Mesendoderm (in vitro differentiated cells): ENCODE measurements around the gene MLH1.

Source experiments
- DNase-seq: peaks from one replicate; pipeline ENCODE4 v3.0.0; 2013
- H2AK5ac ChIP-seq: 2 replicates; pipeline ENCODE4 v1.6.1; 2013; ENCODE audit warnings: low read length, inconsistent platforms
- H2BK120ac ChIP-seq: 2 replicates; pipeline ENCODE4 v1.6.1; 2013; ENCODE audit warnings: low read depth, mild to moderate bottlenecking, low read length, moderate library complexity, mixed read lengths
- H2BK15ac ChIP-seq: replicated peaks from 2 replicates; pipeline ENCODE4 v1.6.1; 2013; ENCODE audit warnings: low read depth, mild to moderate bottlenecking, moderate library complexity
- H2BK5ac ChIP-seq: 2 replicates; pipeline ENCODE4 v1.6.1; 2013; ENCODE audit warnings: low read length, inconsistent platforms
- H3K18ac ChIP-seq: 2 replicates; pipeline ENCODE4 v1.6.1; 2013; ENCODE audit warnings: mild to moderate bottlenecking, low read length, mixed read lengths
- H3K23ac ChIP-seq: one replicate; pipeline ENCODE4 v1.6.1; 2013; ENCODE audit warnings: low read length
- H3K27ac ChIP-seq: 2 replicates; pipeline ENCODE4 v1.5.1; 2013; ENCODE audit warnings: low read depth, mild to moderate bottlenecking, inconsistent platforms, low read length, moderate library complexity
- H3K27me3 ChIP-seq: 2 replicates; pipeline ENCODE4 v1.6.1; 2013; ENCODE audit warnings: low read length, control low read depth, mild to moderate bottlenecking, inconsistent platforms; ENCODE audit not compliant: insufficient read depth, poor library complexity
- H3K36me3 ChIP-seq: 2 replicates; pipeline ENCODE4 v1.6.1; 2013; ENCODE audit warnings: low read length, inconsistent platforms; ENCODE audit not compliant: control insufficient read depth, insufficient read depth
- H3K4ac ChIP-seq: one replicate; pipeline ENCODE4 v1.6.1; 2013; ENCODE audit warnings: low read depth, mild to moderate bottlenecking, low read length, moderate library complexity
- H3K4me1 ChIP-seq: 2 replicates; pipeline ENCODE4 v1.6.1; 2013; ENCODE audit warnings: low read depth, low read length, inconsistent platforms; ENCODE audit not compliant: control insufficient read depth
- H3K4me2 ChIP-seq: 2 replicates; pipeline ENCODE4 v1.6.1; 2013; ENCODE audit warnings: low read length
- H3K4me3 ChIP-seq: 2 replicates; pipeline ENCODE4 v1.5.1; 2013; ENCODE audit warnings: mild to moderate bottlenecking, low read length
- H3K56ac ChIP-seq: one replicate; pipeline ENCODE4 v1.6.1; 2013; ENCODE audit warnings: low read length
- H3K79me1 ChIP-seq: 2 replicates; pipeline ENCODE4 v1.6.1; 2013; ENCODE audit warnings: low read length, inconsistent platforms
- H3K79me2 ChIP-seq: 2 replicates; pipeline ENCODE4 v1.6.1; 2013; ENCODE audit warnings: mild to moderate bottlenecking, low read length; ENCODE audit not compliant: control insufficient read depth, insufficient read depth
- H3K9ac ChIP-seq: 2 replicates; pipeline ENCODE4 v1.6.1; 2013; ENCODE audit warnings: low read length, inconsistent platforms
- H4K5ac ChIP-seq: one replicate; pipeline ENCODE4 v1.6.1; 2013; ENCODE audit warnings: low read length
- H4K8ac ChIP-seq: one replicate; pipeline ENCODE4 v1.6.1; 2013; ENCODE audit warnings: low read depth, mild to moderate bottlenecking, control low read depth, low read length, moderate library complexity
- WGBS: extraction: QIAGEN DNeasy Blood & Tissue Kit; methylation state at CpG from one replicate; pipeline ENCODE4 v1.1.7; 2013; ENCODE audit warnings: low lambda C conversion rate, missing lambda C conversion rate; ENCODE audit not compliant: insufficient coverage; ENCODE audit errors: extremely low coverage; 5-methylcytosine and 5-hydroxymethylcytosine counted together

The MLH1 gene

DNA sequence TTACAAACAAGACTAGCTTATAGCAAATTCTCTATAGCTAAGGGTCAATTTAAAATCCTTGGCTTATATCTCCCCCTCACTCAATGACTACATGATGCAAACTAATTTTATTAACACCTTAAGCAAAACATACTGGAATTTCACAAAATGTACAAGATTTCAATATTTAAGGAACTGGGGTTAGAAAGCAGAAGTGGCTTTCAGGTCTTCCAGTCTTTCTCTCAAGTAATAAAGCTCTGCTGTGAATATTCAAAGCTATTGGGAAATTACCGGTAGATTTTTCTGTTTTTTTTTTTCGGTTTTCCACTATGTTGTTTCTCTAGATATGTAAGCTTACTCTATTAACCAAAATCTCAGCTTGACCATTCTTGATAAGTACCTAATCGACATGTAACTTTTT is 4.3 kb upstream of the MLH1 start:
- no peak overlapping the region for H3K56ac ChIP-seq
- H3K23ac ChIP-seq: no peak overlapping the region
- H2AK5ac ChIP-seq: no peak overlapping the region
- H2BK120ac ChIP-seq: no peak overlapping the region
- WGBS: no CpG with 5 or more reads among the region's 3 CpGs
- H3K4me3 ChIP-seq: no peak overlapping the region
- H3K4me2 ChIP-seq: no peak overlapping the region
- no peak overlapping the region for H4K5ac ChIP-seq
- DNase-seq: no peak
- peaks cover 7% of the 10 kb centered on the region for H3K79me1 ChIP-seq
- H3K36me3 ChIP-seq: peaks cover 3% of the 10 kb centered on the region
- H2BK15ac ChIP-seq: no peak overlapping the region
- H3K9ac ChIP-seq: no peak overlapping the region
- no peak overlapping the region for H4K8ac ChIP-seq
- no peak overlapping the region for H3K18ac ChIP-seq
- peaks cover 11% of the 10 kb centered on the region for H3K4me1 ChIP-seq
- H3K27me3 ChIP-seq: no peaks in the 10 kb centered on the region
- peaks cover 29% of the 10 kb centered on the region for H3K79me2 ChIP-seq
- no peak overlapping the region for H3K27ac ChIP-seq
- no peak overlapping the region for H3K4ac ChIP-seq
- no peak overlapping the region for H2BK5ac ChIP-seq

DNA sequence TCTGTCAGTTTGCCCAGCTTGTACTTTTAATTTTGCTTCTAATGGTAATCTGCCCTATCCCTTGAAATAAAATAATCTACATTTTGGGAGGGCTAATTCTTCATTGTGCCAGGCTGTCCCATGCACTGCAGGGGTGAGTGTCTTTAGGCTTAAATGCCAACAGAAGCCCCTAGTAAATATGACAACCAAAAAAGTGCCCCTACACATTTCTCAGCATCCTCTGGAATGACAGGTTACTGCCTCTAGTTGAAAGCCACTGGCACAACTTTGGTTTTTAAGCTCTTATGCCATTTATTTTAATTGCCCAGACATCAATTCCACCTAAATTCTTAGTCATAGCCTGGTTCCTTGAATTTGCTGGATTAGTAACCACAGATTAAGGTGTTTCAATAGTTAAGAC is 3.8 kb upstream of the MLH1 start:
- Histone ChIP-seq H3K9ac (no peak overlapping the region), H3K79me2 (peaks cover 33% of the 10 kb centered on the region), H3K4ac (no peak overlapping the region), H2BK5ac (no peak overlapping the region), H2BK15ac (no peak overlapping the region), H3K23ac (no peak overlapping the region), H2BK120ac (no peak overlapping the region), H3K27me3 (no peaks in the 10 kb centered on the region), H3K79me1 (peaks cover 7% of the 10 kb centered on the region), H2AK5ac (no peak overlapping the region), H3K4me3 (no peak overlapping the region), H3K36me3 (peaks cover 3% of the 10 kb centered on the region), H3K4me2 (peak overlapping the region; percentile 11), H3K18ac (no peak overlapping the region), H3K56ac (no peak overlapping the region), H4K8ac (no peak overlapping the region), H4K5ac (no peak overlapping the region), H3K27ac (no peak overlapping the region), H3K4me1 (peaks cover 11% of the 10 kb centered on the region)
- no peak for DNase-seq

DNA sequence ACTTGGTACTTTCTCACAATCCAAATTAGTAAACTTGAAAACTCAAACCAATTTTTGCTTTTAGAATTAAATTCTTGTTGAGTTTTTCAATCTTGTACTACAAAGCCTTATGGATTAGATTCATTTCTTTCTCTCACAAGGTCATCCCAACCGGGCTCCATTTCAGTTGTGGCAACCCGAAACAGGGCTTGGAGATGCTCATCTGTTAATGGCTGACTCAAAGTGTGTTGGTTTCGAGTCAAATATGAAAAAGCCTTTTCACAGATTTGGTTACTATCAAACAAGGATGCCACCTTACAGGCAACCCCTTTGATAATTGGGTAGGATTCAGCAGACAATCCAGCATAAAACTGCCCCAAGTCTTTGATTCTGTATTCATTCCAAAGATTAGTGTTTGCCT is 2.2 kb upstream of the MLH1 start:
- no peak overlapping the region for H2BK120ac ChIP-seq
- H4K5ac ChIP-seq: no peak overlapping the region
- H3K36me3 ChIP-seq: no peaks in the 10 kb centered on the region
- no CpG with 5 or more reads among the region's 3 CpGs for WGBS
- H4K8ac ChIP-seq: no peak overlapping the region
- H3K4me2 ChIP-seq: peak overlapping the region; percentile 82
- no peak overlapping the region for H3K18ac ChIP-seq
- no peak overlapping the region for H3K27ac ChIP-seq
- H3K27me3 ChIP-seq: no peaks in the 10 kb centered on the region
- H2BK15ac ChIP-seq: no peak overlapping the region
- no peak overlapping the region for H2AK5ac ChIP-seq
- peaks cover 11% of the 10 kb centered on the region for H3K4me1 ChIP-seq
- no peak for DNase-seq
- H2BK5ac ChIP-seq: no peak overlapping the region
- peaks cover 7% of the 10 kb centered on the region for H3K79me1 ChIP-seq
- peak overlapping the region; percentile 71 for H3K56ac ChIP-seq
- H3K79me2 ChIP-seq: peaks cover 33% of the 10 kb centered on the region
- H3K23ac ChIP-seq: no peak overlapping the region
- peak overlapping the region; percentile 99 for H3K9ac ChIP-seq
- H3K4ac ChIP-seq: no peak overlapping the region
- H3K4me3 ChIP-seq: peak overlapping the region; percentile 12

DNA sequence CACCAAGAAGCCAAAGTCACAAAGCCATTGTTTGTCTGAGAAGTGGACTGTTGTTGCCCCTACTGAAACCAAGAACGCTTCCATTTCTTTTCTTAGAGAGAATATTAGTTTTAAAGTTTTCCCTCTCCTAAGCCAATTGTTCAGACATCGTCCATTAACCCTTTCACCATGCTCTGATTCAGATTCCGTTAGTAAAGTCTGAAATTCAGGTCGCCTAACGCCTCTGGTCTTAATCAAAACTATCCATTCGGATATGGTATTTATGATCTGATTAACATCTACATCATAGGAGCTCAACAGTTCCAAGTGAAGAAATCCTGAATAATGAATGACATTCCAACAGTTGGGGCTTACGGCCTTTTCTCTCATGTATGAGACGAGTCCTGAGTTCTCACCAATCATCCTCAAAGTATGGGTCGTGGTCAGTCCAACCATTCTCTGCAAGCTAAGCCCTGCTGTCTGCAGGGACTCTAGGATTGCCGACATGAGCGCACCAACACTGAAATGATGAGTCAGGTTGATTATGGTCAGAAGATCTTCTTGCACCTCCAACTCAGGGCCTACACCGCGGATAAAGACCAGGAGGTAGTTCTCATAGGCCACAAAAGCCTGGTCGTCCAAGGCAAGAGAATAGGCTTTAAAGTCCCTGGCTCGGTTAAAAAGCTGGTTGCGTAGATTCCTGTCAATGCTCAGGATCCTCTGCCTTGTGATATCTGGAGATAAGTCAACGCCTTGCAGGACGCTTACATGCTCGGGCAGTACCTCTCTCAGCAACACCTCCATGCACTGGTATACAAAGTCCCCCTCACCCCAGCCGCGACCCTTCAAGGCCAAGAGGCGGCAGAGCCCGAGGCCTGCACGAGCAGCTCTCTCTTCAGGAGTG is 1.2 kb upstream of the MLH1 start:
- Histone ChIP-seq H3K4me1 (peaks cover 11% of the 10 kb centered on the region), H3K9ac (peak overlapping the region; percentile 99), H3K23ac (peak overlapping the region; percentile 95), H2AK5ac (peak overlapping the region; percentile 68), H2BK5ac (peak overlapping the region; percentile 95), H3K27me3 (no peaks in the 10 kb centered on the region), H2BK15ac (no peak overlapping the region), H3K56ac (peak overlapping the region; percentile 99), H3K79me2 (peaks cover 33% of the 10 kb centered on the region), H3K36me3 (no peaks in the 10 kb centered on the region), H3K4ac (peak overlapping the region; percentile 85), H3K27ac (peak overlapping the region; percentile 89), H2BK120ac (no peak overlapping the region), H3K18ac (peak overlapping the region; percentile 3), H4K8ac (no peak overlapping the region), H4K5ac (no peak overlapping the region), H3K79me1 (peaks cover 7% of the 10 kb centered on the region), H3K4me2 (peak overlapping the region; percentile 82), H3K4me3 (peak overlapping the region; percentile 94)
- WGBS: no CpG with 5 or more reads among the region's 24 CpGs
- no peak for DNase-seq

GRCh38 chr3:36992806-36993325 is 452 bp upstream of the MLH1 start, which contains the start of gene EPM2AIP1:
Gene EPM2AIP1 (minus strand): TSS chr3:36993131. CDS start chr3:36993077, 54 bp downstream.
- H3K4ac ChIP-seq: peak within 1 kb of the TSS; percentile 85
- peak within 1 kb of the TSS; percentile 99 for H3K9ac ChIP-seq
- H3K79me2 ChIP-seq: peaks cover 35% of the 10 kb centered on the region
- H4K5ac ChIP-seq: no peak within 1 kb of the TSS
- peak within 1 kb of the TSS; percentile 68 for H2AK5ac ChIP-seq
- no CpG with 5 or more reads among the region's 48 CpGs for WGBS
- peaks cover 10% of the 10 kb centered on the region for H3K4me1 ChIP-seq
- no peak for DNase-seq
- peak within 1 kb of the TSS; percentile 94 for H3K4me3 ChIP-seq
- peak within 1 kb of the TSS; percentile 95 for H2BK5ac ChIP-seq
- no peak within 1 kb of the TSS for H4K8ac ChIP-seq
- peak within 1 kb of the TSS; percentile 89 for H3K27ac ChIP-seq
- H3K27me3 ChIP-seq: no peaks in the 10 kb centered on the region
- peak within 1 kb of the TSS; percentile 82 for H3K4me2 ChIP-seq
- peak within 1 kb of the TSS; percentile 95 for H3K23ac ChIP-seq
- H3K79me1 ChIP-seq: peaks cover 7% of the 10 kb centered on the region
- no peak within 1 kb of the TSS for H2BK15ac ChIP-seq
- H3K18ac ChIP-seq: peak within 1 kb of the TSS; percentile 12
- peak within 1 kb of the TSS; percentile 99 for H3K56ac ChIP-seq
- H2BK120ac ChIP-seq: no peak within 1 kb of the TSS
- H3K36me3 ChIP-seq: no peaks in the 10 kb centered on the region
